Fibroblast of the aortic adventitia (primary cell): ENCODE measurements around the gene CD14. TPM values are rescaled to one million over a fixed set of nuclear protein-coding genes. Genes with fewer than 3 reads are reported as not detected.

Source experiments
- DNase-seq: peaks from one replicate; pipeline ENCODE4 v3.0.0-alpha.2; 2010; ENCODE audit warnings: low read depth
- H3K4me3 ChIP-seq: 2 replicates; pipeline ENCODE4 v1.5.1; 2011; ENCODE audit warnings: low read depth, mild to moderate bottlenecking, control low read depth, low read length, moderate library complexity
- total RNA-seq: library from RNA; depleted of rRNA; stranded (reverse); fragments of >200 nt; gene quantifications from 2 replicates; pipeline ENCODE4 v1.2.3, GENCODE V29; 2012; ENCODE audit warnings: low replicate concordance
- TF ChIP-seq, protein P1 (sequence below): IDR thresholded peaks from 2 replicates; pipeline ENCODE4 v1.5.1; 2011; ENCODE audit warnings: mild to moderate bottlenecking, low read length, control low read depth, inconsistent platforms; ENCODE audit not compliant: insufficient read depth

CD14 gene
- total RNA-seq, 1 donor: 0.36 TPM

DNA sequence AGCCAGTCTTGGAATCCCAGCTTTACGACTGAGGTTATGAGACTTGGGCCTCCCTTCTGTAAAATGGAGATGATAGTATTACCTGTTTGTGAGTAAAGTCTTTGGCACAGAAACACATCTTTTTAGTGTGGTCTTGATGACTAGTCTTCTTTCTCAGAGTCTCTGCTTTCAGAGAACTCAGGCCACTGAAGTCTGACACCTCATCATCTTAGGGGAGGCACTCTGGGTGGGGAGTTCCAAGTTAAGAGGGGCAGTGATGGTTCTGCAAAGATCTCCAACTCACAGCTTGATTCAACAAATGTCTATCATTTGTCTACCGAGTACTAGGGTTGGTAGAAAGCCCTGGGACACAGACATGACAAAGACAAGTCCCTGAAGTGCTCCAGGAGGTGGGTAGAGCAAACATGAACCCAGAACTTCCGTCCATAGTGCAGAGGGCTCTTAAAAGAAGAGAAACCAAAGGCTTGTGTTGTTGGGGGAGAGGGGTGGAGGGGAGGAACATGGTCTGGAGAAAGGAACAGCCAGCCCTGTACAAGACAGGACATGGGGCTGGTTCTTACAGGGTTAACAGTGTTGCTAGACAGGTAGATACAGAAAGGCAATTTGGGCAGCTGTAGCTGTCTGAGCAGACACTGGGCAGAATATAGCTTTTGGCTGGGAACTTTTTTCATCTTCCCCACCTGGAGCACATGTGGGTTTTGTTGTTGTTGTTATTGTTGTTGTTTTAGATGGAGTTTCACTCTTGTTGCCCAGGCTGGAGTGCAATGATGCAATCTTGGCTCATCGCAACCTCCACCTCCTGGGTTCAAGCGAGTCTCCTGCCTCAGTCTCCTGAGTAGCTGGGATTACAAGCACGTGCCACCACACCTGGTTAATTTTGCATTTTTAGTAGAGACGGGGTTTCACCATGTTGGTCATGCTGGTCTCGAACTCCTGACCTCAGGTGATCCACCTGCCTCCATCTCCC is 2.6 kb upstream of the CD14 start:
- DNase-seq: no peak
- TF ChIP-seq, protein P1, sequence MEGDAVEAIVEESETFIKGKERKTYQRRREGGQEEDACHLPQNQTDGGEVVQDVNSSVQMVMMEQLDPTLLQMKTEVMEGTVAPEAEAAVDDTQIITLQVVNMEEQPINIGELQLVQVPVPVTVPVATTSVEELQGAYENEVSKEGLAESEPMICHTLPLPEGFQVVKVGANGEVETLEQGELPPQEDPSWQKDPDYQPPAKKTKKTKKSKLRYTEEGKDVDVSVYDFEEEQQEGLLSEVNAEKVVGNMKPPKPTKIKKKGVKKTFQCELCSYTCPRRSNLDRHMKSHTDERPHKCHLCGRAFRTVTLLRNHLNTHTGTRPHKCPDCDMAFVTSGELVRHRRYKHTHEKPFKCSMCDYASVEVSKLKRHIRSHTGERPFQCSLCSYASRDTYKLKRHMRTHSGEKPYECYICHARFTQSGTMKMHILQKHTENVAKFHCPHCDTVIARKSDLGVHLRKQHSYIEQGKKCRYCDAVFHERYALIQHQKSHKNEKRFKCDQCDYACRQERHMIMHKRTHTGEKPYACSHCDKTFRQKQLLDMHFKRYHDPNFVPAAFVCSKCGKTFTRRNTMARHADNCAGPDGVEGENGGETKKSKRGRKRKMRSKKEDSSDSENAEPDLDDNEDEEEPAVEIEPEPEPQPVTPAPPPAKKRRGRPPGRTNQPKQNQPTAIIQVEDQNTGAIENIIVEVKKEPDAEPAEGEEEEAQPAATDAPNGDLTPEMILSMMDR: no peak
- no peak overlapping the region for H3K4me3 ChIP-seq

DNA sequence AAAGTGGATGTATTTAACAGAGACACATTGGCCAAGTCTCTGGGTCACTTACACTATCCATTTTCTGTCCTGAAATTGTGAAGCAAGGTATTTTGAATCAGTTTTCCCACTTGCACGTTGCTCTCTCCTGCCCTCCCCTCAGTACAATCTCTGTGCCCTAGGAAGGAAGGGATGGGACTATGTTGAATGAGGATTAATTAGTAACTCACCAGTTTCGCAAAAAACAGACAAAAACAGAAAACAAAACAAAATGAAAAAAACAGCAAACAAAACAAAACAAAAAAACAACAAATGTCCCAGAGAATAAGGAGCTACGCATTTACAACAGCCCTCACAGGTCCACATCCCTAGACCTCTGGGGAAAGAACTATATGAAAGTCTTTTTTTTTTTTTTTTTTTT is 1.1 kb upstream of the CD14 start:
- no peak for DNase-seq
- H3K4me3 ChIP-seq: no peak overlapping the region
- TF ChIP-seq, protein P1: no peak

- no peak for DNase-seq
- TF ChIP-seq, protein P1: no peak
- no peak overlapping the region for H3K4me3 ChIP-seq
Measured at GRCh38 chr5:140633501-140633900, 526 bp upstream of the CD14 start.

- H3K4me3 ChIP-seq: peak overlapping the region; percentile 56
- TF ChIP-seq, protein P1: no peak
- DNase-seq: peak; percentile 71
Measured at GRCh38 chr5:140632366-140633020, 482 bp downstream of the CD14 start.

DNA sequence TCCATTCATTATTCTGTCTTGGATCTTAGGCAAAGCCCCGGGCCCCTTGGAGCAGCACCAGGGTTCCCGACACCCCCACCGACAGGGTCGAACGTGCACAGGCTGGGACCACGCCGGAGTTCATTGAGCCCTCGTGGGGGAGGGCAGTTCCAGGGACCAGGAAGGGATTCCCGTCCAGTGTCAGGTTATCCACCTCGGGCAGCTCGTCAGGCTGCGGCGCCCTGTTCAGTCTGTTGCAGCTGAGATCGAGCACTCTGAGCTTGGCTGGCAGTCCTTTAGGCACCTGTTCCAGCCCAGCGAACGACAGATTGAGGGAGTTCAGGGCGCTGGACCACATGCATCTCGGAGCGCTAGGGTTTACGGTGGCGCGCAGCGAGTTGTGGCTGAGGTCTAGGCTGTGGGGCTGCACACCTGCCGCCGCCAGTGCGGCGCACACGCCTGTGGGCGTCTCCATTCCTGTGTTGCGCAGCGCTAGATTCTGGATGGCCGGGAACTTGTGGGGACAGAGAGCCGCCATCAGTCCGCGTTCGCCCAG is 1.1 kb downstream of the CD14 start:
- H3K4me3 ChIP-seq: peak overlapping the region; percentile 56
- no peak for DNase-seq
- TF ChIP-seq, protein P1: no peak

DNA sequence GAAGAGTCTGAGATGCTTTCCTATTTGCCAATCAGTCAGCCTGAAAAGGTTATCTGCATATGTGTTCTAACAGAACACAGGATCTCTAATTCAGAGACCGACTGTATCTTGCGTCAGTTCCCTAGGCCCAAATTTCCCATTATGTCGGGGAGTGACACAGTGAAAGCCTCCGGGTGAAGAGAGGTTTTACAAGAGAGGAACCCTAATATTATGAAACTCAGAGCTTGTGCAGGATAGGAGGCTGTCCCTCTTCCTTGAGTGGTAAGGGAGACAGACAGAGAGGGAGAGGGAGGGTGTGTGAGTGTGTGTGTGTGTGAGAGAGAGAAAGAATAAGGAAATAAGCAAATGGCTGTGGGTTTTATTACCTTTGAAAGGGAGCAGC is 1.9 kb downstream of the CD14 start:
- TF ChIP-seq, protein P1: no peak
- no peak overlapping the region for H3K4me3 ChIP-seq
- no peak for DNase-seq
